IMR-90 (cell line): ENCODE data around the gene AUNIP. TPM values are rescaled to one million over a fixed set of nuclear protein-coding genes. Genes with fewer than 3 reads are reported as not detected.

ENCODE experiments used
- ATAC-seq: fragments of 200-7000 bp; cut with Tn5 transposase; 2 replicates; pipeline ENCODE4 v1.9.1; 2020; ENCODE audit warnings: low read depth, mild to moderate bottlenecking, moderate library complexity
- BruUV-seq: library from RNA; stranded (reverse); fragments of 400-500 nt; replicated peaks from 2 replicates; lab custom pipeline; 2021; lab: Mats Ljungman, UMichigan
- CTCF ChIA-PET: fragments of 300-600 bp; formaldehyde crosslinking; extraction: SDS; loops from one replicate; lab custom pipeline; 2021; ENCODE audit warnings: antibody characterized with exemption; lab: Yijun Ruan, JAX
- POLR2A ChIA-PET: fragments of 300-600 bp; sonication (Branson Sonifier 250); formaldehyde crosslinking; loops from one replicate; lab custom pipeline; 2022; ENCODE audit warnings: antibody characterized with exemption; ENCODE audit not compliant: unreplicated experiment; lab: Charles Lee
- DNase-seq: peaks from one replicate; pipeline ENCODE4 v3.0.0; 2013
- H2AFZ ChIP-seq: replicated peaks from 2 replicates; pipeline ENCODE3; 2013; ENCODE audit warnings: low read length, mild to moderate bottlenecking; ENCODE audit not compliant: poor library complexity
- H2AK5ac ChIP-seq: 2 replicates; pipeline ENCODE4 v1.6.1; 2013; ENCODE audit warnings: low read depth, low read length, inconsistent platforms
- H2AK9ac ChIP-seq: replicated peaks from 2 replicates; pipeline ENCODE3; 2013; ENCODE audit warnings: mild to moderate bottlenecking, low read depth, low read length, moderate library complexity; ENCODE audit not compliant: poor library complexity
- H2BK120ac ChIP-seq: 2 replicates; pipeline ENCODE4 v1.6.1; 2013; ENCODE audit warnings: low read depth, low read length, inconsistent platforms
- H2BK15ac ChIP-seq: 3 replicates; pipeline ENCODE4 v1.6.1; 2013; ENCODE audit warnings: low read depth, low read length, inconsistent platforms
- H2BK20ac ChIP-seq: 2 replicates; pipeline ENCODE4 v1.6.1; 2013; ENCODE audit warnings: low read depth, mild to moderate bottlenecking, inconsistent platforms, low read length, moderate library complexity
- H2BK5ac ChIP-seq: 2 replicates; pipeline ENCODE4 v1.6.1; 2013; ENCODE audit warnings: mild to moderate bottlenecking, low read depth, low read length, inconsistent platforms; ENCODE audit not compliant: poor library complexity, severe bottlenecking
- H3K14ac ChIP-seq: replicated peaks from 2 replicates; pipeline ENCODE4 v1.6.1; 2013; ENCODE audit warnings: low read depth, low read length, inconsistent platforms
- H3K18ac ChIP-seq: 2 replicates; pipeline ENCODE4 v1.6.1; 2013; ENCODE audit warnings: low read depth, low read length, control low read depth
- H3K23ac ChIP-seq: 2 replicates; pipeline ENCODE4 v1.6.1; 2013; ENCODE audit warnings: low read depth, low read length, inconsistent platforms
- H3K27ac ChIP-seq: 2 replicates; pipeline ENCODE4 v1.5.1; 2013; ENCODE audit warnings: mild to moderate bottlenecking, control low read depth, low read length; ENCODE audit not compliant: insufficient read depth
- H3K27me3 ChIP-seq: 2 replicates; pipeline ENCODE4 v1.6.1; 2013; ENCODE audit warnings: low read length; ENCODE audit not compliant: control insufficient read depth, insufficient read depth
- H3K36me3 ChIP-seq: 2 replicates; pipeline ENCODE4 v1.6.1; 2013; ENCODE audit warnings: low read length, mixed read lengths; ENCODE audit not compliant: control insufficient read depth, insufficient read depth
- H3K4ac ChIP-seq: 2 replicates; pipeline ENCODE4 v1.6.1; 2013; ENCODE audit warnings: low read depth, low read length, inconsistent platforms
- H3K4me1 ChIP-seq: 2 replicates; pipeline ENCODE4 v1.6.1; 2013; ENCODE audit warnings: low read length, mixed read lengths; ENCODE audit not compliant: control insufficient read depth, insufficient read depth
- H3K4me2 ChIP-seq: 2 replicates; pipeline ENCODE4 v1.6.1; 2013; ENCODE audit warnings: low read depth, mild to moderate bottlenecking, control low read depth, low read length, moderate library complexity
- H3K4me3 ChIP-seq: 2 replicates; pipeline ENCODE4 v1.5.1; 2013; ENCODE audit warnings: low read depth, mild to moderate bottlenecking, control low read depth, low read length, moderate library complexity; ENCODE audit not compliant: insufficient read depth
- H3K56ac ChIP-seq: 2 replicates; pipeline ENCODE4 v1.6.1; 2013; ENCODE audit warnings: low read length, inconsistent platforms; ENCODE audit not compliant: insufficient read depth; ENCODE audit errors: extremely low read depth
- H3K79me1 ChIP-seq, 2 experiments: 2 replicates each; pipeline ENCODE4 v1.6.1; 2013; ENCODE audit warnings: low read length in 2 of 2, inconsistent platforms in 1 of 2, low read depth in 1 of 2
- H3K9ac ChIP-seq: 2 replicates; pipeline ENCODE4 v1.6.1; 2013; ENCODE audit warnings: low read depth, low read length, control low read depth
- H3K9me1 ChIP-seq: 2 replicates; pipeline ENCODE4 v1.6.1; 2013; ENCODE audit warnings: low read length, inconsistent platforms; ENCODE audit not compliant: insufficient read depth
- H3K9me3 ChIP-seq: 2 replicates; pipeline ENCODE4 v1.6.1; 2013; ENCODE audit warnings: low read length; ENCODE audit not compliant: control insufficient read depth, insufficient read depth
- H4K20me1 ChIP-seq: 2 replicates; pipeline ENCODE4 v1.6.1; 2013; ENCODE audit warnings: low read length, inconsistent platforms; ENCODE audit not compliant: insufficient read depth
- H4K5ac ChIP-seq: 2 replicates; pipeline ENCODE4 v1.6.1; 2013; ENCODE audit warnings: mild to moderate bottlenecking, low read depth, low read length, control low read depth
- H4K8ac ChIP-seq, 2 experiments: 2 replicates each; pipeline ENCODE4 v1.6.1; 2013; ENCODE audit warnings: low read depth in 2 of 2, low read length in 2 of 2, control low read depth in 1 of 2, inconsistent platforms in 1 of 2
- H4K91ac ChIP-seq: 2 replicates; pipeline ENCODE4 v1.6.1; 2013; ENCODE audit warnings: low read depth, low read length, inconsistent platforms; ENCODE audit not compliant: insufficient read depth
- BHLHE40 ChIP-seq: fragments of 150-350 bp; IDR thresholded peaks from 2 replicates; pipeline ENCODE4 v1.6.1; 2016; ENCODE audit warnings: mild to moderate bottlenecking, low read depth, low read length
- CHD1 ChIP-seq: IDR thresholded peaks from 2 replicates; pipeline ENCODE4 v1.6.1; 2012; ENCODE audit warnings: low read depth, low read length, improper control_type of control experiment
- NFE2L2 ChIP-seq: fragments of 150-350 bp; IDR thresholded peaks from 2 replicates; pipeline ENCODE4 v1.6.1; 2016; ENCODE audit warnings: low read depth, mild to moderate bottlenecking, low read length
- POLR2A ChIP-seq: IDR thresholded peaks from 2 replicates; pipeline ENCODE4 v1.6.1; 2012; ENCODE audit warnings: mild to moderate bottlenecking, low read depth, low read length
- RCOR1 ChIP-seq: IDR thresholded peaks from 2 replicates; pipeline ENCODE4 v1.6.1; 2012; ENCODE audit warnings: mild to moderate bottlenecking, low read length, improper control_type of control experiment; ENCODE audit not compliant: insufficient replicate concordance
- RFX5 ChIP-seq: IDR thresholded peaks from 2 replicates; pipeline ENCODE4 v1.8.0; 2012; ENCODE audit warnings: low read depth, mild to moderate bottlenecking, low read length, moderate library complexity
- WGBS, 2 experiments: methylation state at CpG; one replicate each; pipeline versions ENCODE4 v1.1.5 to v1.1.7; 2013; ENCODE audit warnings: missing lambda C conversion rate in 2 of 2; ENCODE audit not compliant: insufficient read length in 1 of 2; ENCODE audit errors: extremely low coverage in 2 of 2; 5-methylcytosine and 5-hydroxymethylcytosine counted together
- dilution Hi-C: fragments of 300-500 bp; cut with HindIII; formaldehyde crosslinking; loops from one replicate; pipeline ENCODE4 v1.14.3; 2018; ENCODE audit warnings: low sequenced_read_pairs; ENCODE audit not compliant: unreplicated experiment
- in situ Hi-C: fragments of 300-500 bp; cut with MboI; formaldehyde crosslinking; loops from 3 replicates; pipeline ENCODE4 v1.14.3; 2019; ENCODE audit warnings: low sequenced_read_pairs, inconsistent platforms, mixed read lengths
- intact Hi-C: fragments of 100-400 bp; cut with micrococcal nuclease; formaldehyde crosslinking; loops from 2 replicates; pipeline ENCODE4 v1.10.0; 2022
- polyA plus RNA-seq, 3 experiments: library from polyadenylated mRNA; depleted of rRNA; stranded (reverse); fragments of >200 nt; gene quantifications; 2 replicates each; pipeline ENCODE4 v1.2.3, GENCODE V29; 2012; ENCODE audit warnings: low replicate concordance in 1 of 3
- total RNA-seq: library from RNA; depleted of rRNA; stranded (reverse); fragments of >200 nt; gene quantifications from 2 replicates; pipeline ENCODE4 v1.2.3, GENCODE V29; 2012
- TF ChIP-seq, protein P1 (sequence below): conservative IDR thresholded peaks from 2 replicates; pipeline ENCODE4 v1.5.1; 2012; ENCODE audit warnings: mild to moderate bottlenecking, low read depth, low read length, improper control_type of control experiment
- TF ChIP-seq, protein P2 (sequence below): fragments of 150-350 bp; IDR thresholded peaks from 2 replicates; pipeline ENCODE4 v1.6.1; 2017; ENCODE audit warnings: mild to moderate bottlenecking, antibody characterized with exemption, low read length, low read depth

The AUNIP gene
- total and polyA plus RNA-seq, 2 of the 4 experiments (the other 2 are of a cell fraction) = 2.4 to 5.0 TPM

- TF ChIP-seq BHLHE40 = no peak
- TF ChIP-seq RCOR1 = no peak
- TF ChIP-seq, protein P1, sequence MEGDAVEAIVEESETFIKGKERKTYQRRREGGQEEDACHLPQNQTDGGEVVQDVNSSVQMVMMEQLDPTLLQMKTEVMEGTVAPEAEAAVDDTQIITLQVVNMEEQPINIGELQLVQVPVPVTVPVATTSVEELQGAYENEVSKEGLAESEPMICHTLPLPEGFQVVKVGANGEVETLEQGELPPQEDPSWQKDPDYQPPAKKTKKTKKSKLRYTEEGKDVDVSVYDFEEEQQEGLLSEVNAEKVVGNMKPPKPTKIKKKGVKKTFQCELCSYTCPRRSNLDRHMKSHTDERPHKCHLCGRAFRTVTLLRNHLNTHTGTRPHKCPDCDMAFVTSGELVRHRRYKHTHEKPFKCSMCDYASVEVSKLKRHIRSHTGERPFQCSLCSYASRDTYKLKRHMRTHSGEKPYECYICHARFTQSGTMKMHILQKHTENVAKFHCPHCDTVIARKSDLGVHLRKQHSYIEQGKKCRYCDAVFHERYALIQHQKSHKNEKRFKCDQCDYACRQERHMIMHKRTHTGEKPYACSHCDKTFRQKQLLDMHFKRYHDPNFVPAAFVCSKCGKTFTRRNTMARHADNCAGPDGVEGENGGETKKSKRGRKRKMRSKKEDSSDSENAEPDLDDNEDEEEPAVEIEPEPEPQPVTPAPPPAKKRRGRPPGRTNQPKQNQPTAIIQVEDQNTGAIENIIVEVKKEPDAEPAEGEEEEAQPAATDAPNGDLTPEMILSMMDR = no peak
- no peak for TF ChIP-seq CHD1
- no peak for TF ChIP-seq RFX5
- TF ChIP-seq, protein P2, sequence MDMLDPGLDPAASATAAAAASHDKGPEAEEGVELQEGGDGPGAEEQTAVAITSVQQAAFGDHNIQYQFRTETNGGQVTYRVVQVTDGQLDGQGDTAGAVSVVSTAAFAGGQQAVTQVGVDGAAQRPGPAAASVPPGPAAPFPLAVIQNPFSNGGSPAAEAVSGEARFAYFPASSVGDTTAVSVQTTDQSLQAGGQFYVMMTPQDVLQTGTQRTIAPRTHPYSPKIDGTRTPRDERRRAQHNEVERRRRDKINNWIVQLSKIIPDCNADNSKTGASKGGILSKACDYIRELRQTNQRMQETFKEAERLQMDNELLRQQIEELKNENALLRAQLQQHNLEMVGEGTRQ = no peak
- no peak for TF ChIP-seq NFE2L2
- TF ChIP-seq POLR2A = no peak
- no peak for ATAC-seq
- Histone ChIP-seq H3K56ac (no peak overlapping the region), H3K27me3 (no peaks in the 10 kb centered on the region), H3K4me3 (peak overlapping the region; percentile 90), H3K27ac (peak overlapping the region; percentile 96), H3K14ac (peak overlapping the region; percentile 61), H2BK20ac (no peak overlapping the region), H4K20me1 (peaks cover 24% of the 10 kb centered on the region; the same call in 1 of the 2 replicates), H4K5ac (no peak overlapping the region), H2AK5ac (peak overlapping the region; percentile 9; the same call in 1 of the 2 replicates), H2BK120ac (no peak overlapping the region), H4K91ac (no peak overlapping the region), H3K9me1 (peaks cover 18% of the 10 kb centered on the region), H3K36me3 (peaks cover 10% of the 10 kb centered on the region; the same call in 1 of the 2 replicates), H3K9ac (peak overlapping the region; percentile 92), H3K4ac (peak overlapping the region; percentile 39), H3K23ac (peak overlapping the region; percentile 69), H3K4me1 (peaks cover 16% of the 10 kb centered on the region), H3K4me2 (peak overlapping the region; percentile 89), H2AFZ (peak overlapping the region; percentile 96), H4K8ac (peak overlapping the region in 1 of 2 experiments; percentile 59; a peak in 3 of 4 replicates), H2BK15ac (no peak overlapping the region), H2BK5ac (peak overlapping the region; percentile 32), H3K18ac (no peak overlapping the region), H3K79me1 (peaks cover 28 to 78% of the 10 kb centered on the region in 2 experiments), H3K9me3 (no peaks in the 10 kb centered on the region), H2AK9ac (peak overlapping the region; percentile 90)
- 20% methylated on average over 6 of the region's 10 CpGs; no CpG with 5 or more reads in 1 of the 2 experiments for WGBS, 2 experiments
- CTCF ChIA-PET = interaction anchor here (1.0 kb wide), 1 partner anchor 212 kb away, joined by 3 read pairs; no protein-coding TSS in a partner anchor
- in situ Hi-C loops = loop anchor here (10.0 to 25.0 kb wide), 3 partner anchors 174 to 584 kb away; partner anchors contain the start of genes PAFAH2, RHCE, RSRP1 and SYF2
- POLR2A ChIA-PET = no interaction called here
- BruUV-seq = no TSS peak
- no peak for DNase-seq
- dilution Hi-C loops = no loop called here
- intact Hi-C loops = loop anchor here (5.0 kb wide), 1 partner anchor 76 kb away; no protein-coding TSS in a partner anchor
Observed at GRCh38 chr1:25821112-25821476, 38.2 kb downstream of the AUNIP start.
